ENCODE data around the gene FKBP11. TPM values are rescaled to one million over a fixed set of nuclear protein-coding genes. Genes with fewer than 3 reads are reported as not detected.

Gene FKBP11
- total RNA-seq, 2 experiments from 2014 or later = 82.3 to 85.9 TPM

DNA sequence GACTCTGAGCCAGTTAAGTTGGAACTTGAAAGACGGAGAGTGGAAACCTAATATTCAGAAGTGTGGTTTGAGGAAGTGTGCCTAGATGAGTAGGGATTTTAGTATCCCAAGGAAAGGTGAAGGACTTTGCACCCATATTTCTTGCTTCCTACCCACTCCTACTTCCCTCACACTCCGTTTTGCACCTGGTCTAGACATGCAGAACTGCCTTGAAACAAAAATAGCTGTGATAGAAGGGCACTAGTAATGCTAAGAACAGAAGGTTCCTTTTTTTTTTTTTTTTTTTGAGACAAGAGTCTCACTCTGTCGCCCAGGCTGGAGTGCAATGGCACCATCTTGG is 32.7 kb upstream of the FKBP11 start:
- H3K27ac ChIP-seq (ENCODE audit: low read depth in 1 of 2, low read length in 2 of 2) = no peak overlapping the region

DNA sequence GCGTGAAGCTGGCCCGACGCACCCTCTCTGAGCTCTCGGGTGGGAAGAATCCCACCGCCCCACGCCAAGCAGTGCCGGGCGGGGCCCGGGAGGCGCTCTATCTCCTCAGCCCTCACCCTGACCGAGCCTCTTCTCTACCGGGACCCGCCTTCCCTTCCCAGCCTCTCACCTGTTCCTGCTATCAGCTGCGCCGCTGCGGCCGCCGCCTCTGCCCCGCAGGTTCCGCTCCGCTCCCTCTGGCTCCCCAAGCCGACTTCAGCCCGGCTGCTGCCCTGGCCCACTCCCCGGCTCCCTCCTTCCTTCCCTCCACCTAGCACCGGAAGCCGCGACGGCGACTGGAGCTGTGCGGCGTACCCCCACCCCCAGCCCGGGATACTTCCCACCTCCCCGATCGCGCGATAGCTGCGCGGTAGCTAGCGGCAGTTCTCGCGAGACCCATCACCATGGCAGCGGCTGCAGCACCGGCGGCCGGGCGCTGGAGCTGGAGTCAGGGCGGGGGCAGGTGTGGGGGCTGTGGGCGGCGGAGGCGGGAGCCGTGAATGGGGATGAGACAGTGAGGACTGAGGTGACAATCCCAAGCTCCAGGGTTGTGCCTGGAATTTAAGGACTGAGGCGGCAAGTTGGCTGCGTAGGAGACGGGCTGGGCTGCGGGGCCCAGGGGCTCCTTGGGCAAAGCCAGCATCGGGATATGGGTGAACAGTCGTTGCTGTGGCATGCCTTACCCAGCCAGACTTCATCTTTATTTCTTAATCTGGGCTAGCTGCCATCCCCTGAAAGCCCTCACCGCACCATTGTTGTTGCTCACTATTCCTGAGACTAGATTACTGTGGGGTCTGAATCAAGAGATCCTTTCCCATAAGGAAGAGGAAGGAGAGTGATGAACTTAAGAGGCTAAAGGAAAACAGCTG is 32.1 kb upstream of the FKBP11 start, which contains the start of gene ARF3:
Gene ARF3, minus strand, starts transcription at position 347 of the 908 bp plus-strand sequence. CDS start 16,392 bp downstream, outside the sequence.
- H3K4me1 Mint-ChIP-seq (ENCODE audit: low read depth) = peaks cover 54% of the 10 kb centered on the region
- POLR2A ChIA-PET = interaction anchor here (0.7 to 2.4 kb wide), 18 partner anchors 9 to 174 kb away, joined by 3 to 29 read pairs (median 5); partner anchors contain the start of genes DDX23, FKBP11, PRKAG1 and RHEBL1

More for the DNA sequence above, 32.7 kb upstream of the FKBP11 start:
- Histone ChIP-seq H3K4me1 (ENCODE audit: insufficient read depth, low read length) (peaks cover 25% of the 10 kb centered on the region), H3K27me3 (ENCODE audit: control insufficient read depth in 1 of 2, insufficient read depth in 2 of 2, low read length in 2 of 2) (no peaks in the 10 kb centered on the region), H3K9me3 (ENCODE audit: control insufficient read depth in 1 of 2, insufficient read depth in 1 of 2, low read length in 2 of 2) (no peaks in the 10 kb centered on the region), H3K4me3 (ENCODE audit: low read length) (peak overlapping the region; percentile 86), H3K36me3 (ENCODE audit: insufficient read depth, low read length) (no peaks in the 10 kb centered on the region)
- POLR2A ChIA-PET = interaction anchor here (1.1 to 2.4 kb wide), 12 partner anchors 9 to 173 kb away, joined by 3 to 29 read pairs (median 6); partner anchors contain the start of genes DDX23, FKBP11, RND1 and TUBA1B
- ATAC-seq (ENCODE audit: poor library complexity) = no peak
- Mint-ChIP-seq H3K27ac (peak overlapping the region; percentile 91), H3K36me3 (ENCODE audit: low read depth) (peaks cover 15% of the 10 kb centered on the region), H3K4me1 (ENCODE audit: low read depth) (peaks cover 47% of the 10 kb centered on the region), H3K4me3 (peak overlapping the region; percentile 100), H3K9me3 (no peaks in the 10 kb centered on the region), H3K27me3 (peaks cover 6% of the 10 kb centered on the region)
- intact Hi-C loops (cut with DNase I, micrococcal nuclease) = no loop called here
- CTCF ChIA-PET = interaction anchor here (1.1 to 4.4 kb wide), 8 partner anchors 12 to 105 kb away, joined by 4 to 31 read pairs (median 6); partner anchors contain the start of gene WNT1
- TF ChIP-seq, protein P1, sequence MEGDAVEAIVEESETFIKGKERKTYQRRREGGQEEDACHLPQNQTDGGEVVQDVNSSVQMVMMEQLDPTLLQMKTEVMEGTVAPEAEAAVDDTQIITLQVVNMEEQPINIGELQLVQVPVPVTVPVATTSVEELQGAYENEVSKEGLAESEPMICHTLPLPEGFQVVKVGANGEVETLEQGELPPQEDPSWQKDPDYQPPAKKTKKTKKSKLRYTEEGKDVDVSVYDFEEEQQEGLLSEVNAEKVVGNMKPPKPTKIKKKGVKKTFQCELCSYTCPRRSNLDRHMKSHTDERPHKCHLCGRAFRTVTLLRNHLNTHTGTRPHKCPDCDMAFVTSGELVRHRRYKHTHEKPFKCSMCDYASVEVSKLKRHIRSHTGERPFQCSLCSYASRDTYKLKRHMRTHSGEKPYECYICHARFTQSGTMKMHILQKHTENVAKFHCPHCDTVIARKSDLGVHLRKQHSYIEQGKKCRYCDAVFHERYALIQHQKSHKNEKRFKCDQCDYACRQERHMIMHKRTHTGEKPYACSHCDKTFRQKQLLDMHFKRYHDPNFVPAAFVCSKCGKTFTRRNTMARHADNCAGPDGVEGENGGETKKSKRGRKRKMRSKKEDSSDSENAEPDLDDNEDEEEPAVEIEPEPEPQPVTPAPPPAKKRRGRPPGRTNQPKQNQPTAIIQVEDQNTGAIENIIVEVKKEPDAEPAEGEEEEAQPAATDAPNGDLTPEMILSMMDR (IDR thresholded peaks at IDR 0.05) = no peak
- no peak for DNase-seq

More for the DNA sequence above, 32.1 kb upstream of the FKBP11 start, which contains the start of gene ARF3:
- CTCF ChIA-PET = interaction anchor here (0.6 to 4.4 kb wide), 13 partner anchors 12 to 230 kb away, joined by 3 to 31 read pairs (median 4); partner anchors contain the start of gene WNT1
- DNase-seq = peak; percentile 84 to 97 (median 92)
- Mint-ChIP-seq H3K27ac (peak within 1 kb of the TSS; percentile 91), H3K4me3 (peak within 1 kb of the TSS; percentile 100), H3K27me3 (peaks cover 6% of the 10 kb centered on the region), H3K36me3 (ENCODE audit: low read depth) (peaks cover 21% of the 10 kb centered on the region), H3K9me3 (no peaks in the 10 kb centered on the region)
- Histone ChIP-seq H3K4me3 (ENCODE audit: low read length) (peak within 1 kb of the TSS; percentile 86), H3K36me3 (ENCODE audit: insufficient read depth, low read length) (peaks cover 5% of the 10 kb centered on the region), H3K9me3 (ENCODE audit: control insufficient read depth in 1 of 2, insufficient read depth in 1 of 2, low read length in 2 of 2) (no peaks in the 10 kb centered on the region), H3K4me1 (ENCODE audit: insufficient read depth, low read length) (peaks cover 25% of the 10 kb centered on the region), H3K27me3 (ENCODE audit: control insufficient read depth in 1 of 2, insufficient read depth in 2 of 2, low read length in 2 of 2) (no peaks in the 10 kb centered on the region), H3K27ac (ENCODE audit: low read depth in 1 of 2, low read length in 2 of 2) (peak within 1 kb of the TSS; percentile 35 to 51)
- TF ChIP-seq, protein P1 (IDR thresholded peaks at IDR 0.05) = no peak
- intact Hi-C loops (cut with DNase I, micrococcal nuclease) = loop anchor here in 1 of 2 experiments (2.0 kb wide), 1 partner anchor 23 kb away; no protein-coding TSS in a partner anchor
- peak; percentile 96 for ATAC-seq (ENCODE audit: poor library complexity)

Data from CD4-positive, alpha-beta T cell (primary cell).